Tibial nerve (tissue), 4 donors: ENCODE measurements around the gene HTRA3.

Source experiments
- CTCF ChIP-seq, 5 experiments: fragments of 200-600 bp in 3 of 5; fragments of 450-650 bp in 2 of 5; sonication (generic) in 3 of 5; IDR thresholded peaks; one replicate each; pipeline ENCODE4 v1.5.1; 2016 to 2019; ENCODE audit warnings: antibody characterized with exemption in 5 of 5, mild to moderate bottlenecking in 3 of 5, moderate library complexity in 2 of 5
- EP300 ChIP-seq, 2 donors: sonication (generic); formaldehyde crosslinking; IDR thresholded peaks; one replicate each; pipeline ENCODE4 v1.6.1; 2017; ENCODE audit warnings: antibody characterized with exemption in 2 of 2, mild to moderate bottlenecking in 1 of 2
- POLR2A ChIP-seq, 2 donors: fragments of 450-650 bp; IDR thresholded peaks; one replicate each; pipeline ENCODE4 v1.6.1; 2017; ENCODE audit warnings: antibody characterized with exemption in 2 of 2, mild to moderate bottlenecking in 2 of 2, moderate library complexity in 2 of 2

GRCh38 chr4:8316911-8317351 lies 47.4 kb downstream of the HTRA3 start:
- no peak for TF ChIP-seq CTCF (IDR thresholded peaks at IDR 0.05)
- no peak for TF ChIP-seq POLR2A (IDR thresholded peaks at IDR 0.05)
- TF ChIP-seq EP300 (IDR thresholded peaks at IDR 0.05): no peak
